AG20443 (cell line): ENCODE results near the gene MLPH.

Experiments used
- DNase-seq: peaks from one replicate; pipeline ENCODE4 v3.0.0; 2012; ENCODE audit warnings: low spot score, mixed read lengths

The MLPH gene, protein sequence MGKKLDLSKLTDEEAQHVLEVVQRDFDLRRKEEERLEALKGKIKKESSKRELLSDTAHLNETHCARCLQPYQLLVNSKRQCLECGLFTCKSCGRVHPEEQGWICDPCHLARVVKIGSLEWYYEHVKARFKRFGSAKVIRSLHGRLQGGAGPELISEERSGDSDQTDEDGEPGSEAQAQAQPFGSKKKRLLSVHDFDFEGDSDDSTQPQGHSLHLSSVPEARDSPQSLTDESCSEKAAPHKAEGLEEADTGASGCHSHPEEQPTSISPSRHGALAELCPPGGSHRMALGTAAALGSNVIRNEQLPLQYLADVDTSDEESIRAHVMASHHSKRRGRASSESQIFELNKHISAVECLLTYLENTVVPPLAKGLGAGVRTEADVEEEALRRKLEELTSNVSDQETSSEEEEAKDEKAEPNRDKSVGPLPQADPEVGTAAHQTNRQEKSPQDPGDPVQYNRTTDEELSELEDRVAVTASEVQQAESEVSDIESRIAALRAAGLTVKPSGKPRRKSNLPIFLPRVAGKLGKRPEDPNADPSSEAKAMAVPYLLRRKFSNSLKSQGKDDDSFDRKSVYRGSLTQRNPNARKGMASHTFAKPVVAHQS

DNA sequence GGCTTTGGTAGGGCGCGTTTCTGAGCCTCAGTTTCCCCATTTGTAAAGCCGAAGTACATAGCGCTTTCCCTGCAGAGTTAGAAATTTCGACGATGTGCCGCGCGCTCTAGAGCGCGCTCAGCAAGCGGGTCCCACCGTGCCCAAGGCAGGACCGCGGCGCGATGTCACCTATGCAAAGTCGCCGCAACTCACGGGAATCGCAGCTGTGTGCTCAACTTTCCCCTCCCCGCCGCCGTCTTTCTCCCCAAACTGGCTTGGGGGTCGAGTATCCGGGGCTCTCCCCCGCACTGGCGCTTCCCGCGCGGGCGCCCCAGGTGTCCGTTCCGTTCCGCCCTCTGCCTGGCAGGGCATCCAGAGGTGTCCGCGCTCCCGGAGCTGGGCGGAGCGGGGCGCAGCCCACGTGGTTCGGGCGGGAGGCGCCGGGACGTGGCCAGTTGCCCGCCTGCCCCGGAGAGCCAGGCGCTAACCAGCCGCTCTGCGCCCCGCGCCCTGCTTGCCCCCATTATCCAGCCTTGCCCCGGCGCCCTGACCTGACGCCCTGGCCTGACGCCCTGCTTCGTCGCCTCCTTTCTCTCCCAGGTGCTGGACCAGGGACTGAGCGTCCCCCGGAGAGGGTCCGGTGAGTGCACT, at the start of gene MLPH:
Gene MLPH, plus strand, starts transcription at position 433 of the 630 bp plus-strand sequence. CDS start 6,176 bp downstream, outside the sequence.
- DNase-seq: peak; percentile 78

GRCh38 chr2:237437566-237437965, 49.5 kb upstream of the MLPH start:
- DNase-seq: no peak

DNA sequence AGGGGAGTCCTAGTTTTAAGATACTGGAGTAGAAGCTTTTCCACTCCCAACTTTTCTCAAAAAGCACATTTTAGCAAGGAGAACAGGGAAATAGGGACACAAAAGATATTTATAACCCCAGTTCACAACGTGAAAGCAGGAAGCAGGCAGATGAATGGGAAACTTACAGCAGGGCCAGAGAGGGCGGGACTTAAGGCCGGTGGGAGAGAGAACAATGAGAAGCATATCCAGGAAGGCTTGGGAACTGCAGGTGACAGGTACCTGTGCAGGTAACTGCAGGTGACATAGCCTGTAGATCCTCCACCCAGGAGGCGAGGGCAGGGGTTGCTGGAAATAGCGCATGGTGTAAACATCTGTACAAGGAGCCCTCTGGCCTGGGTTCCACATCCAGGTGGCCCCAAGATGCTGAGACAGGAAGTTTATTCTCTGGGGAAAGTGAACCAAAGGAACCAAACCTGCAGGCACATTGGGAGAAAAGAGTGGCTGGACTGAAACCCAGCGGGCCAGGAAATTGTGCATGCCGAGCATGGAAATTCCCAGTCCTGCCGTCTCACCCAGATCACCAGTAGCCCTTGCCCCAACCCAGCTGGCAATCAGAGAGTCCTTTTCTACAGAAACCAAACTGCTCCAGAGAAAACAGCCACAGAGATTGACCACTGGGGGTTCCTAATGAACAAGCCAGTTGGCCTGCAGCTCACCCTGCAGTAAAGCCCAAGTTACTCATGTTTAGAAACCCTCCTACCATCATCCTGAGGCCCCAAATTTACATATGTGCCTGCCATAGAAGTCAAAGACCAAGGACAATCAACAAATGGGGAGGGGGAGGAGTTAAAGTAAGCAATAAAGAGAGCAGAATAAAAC, 48.7 kb upstream of the MLPH start:
- DNase-seq: no peak

DNA sequence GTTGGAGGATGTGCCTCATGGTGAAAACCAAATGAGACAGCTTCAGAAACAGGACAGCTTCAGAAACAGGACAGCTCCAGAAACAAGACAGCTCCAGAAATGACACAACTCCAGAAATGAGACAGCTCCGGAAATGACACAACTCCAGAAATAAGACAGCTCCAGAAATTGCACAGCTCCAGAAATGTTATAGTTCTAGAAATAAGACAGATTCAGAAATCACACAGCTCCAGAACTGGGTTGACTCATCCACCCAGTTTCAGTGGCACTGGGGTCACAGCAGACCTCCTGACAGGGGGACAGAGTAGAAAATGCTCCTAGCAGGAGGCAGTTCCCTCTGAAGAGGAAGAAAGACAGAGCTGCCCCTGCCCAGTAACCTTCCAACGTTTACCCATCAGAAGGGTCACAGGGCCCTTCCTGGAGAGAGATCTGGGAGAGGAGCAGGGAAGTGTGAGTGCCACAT, 46.2 kb upstream of the MLPH start:
- no peak for DNase-seq

GRCh38 chr2:237441605-237442274, 45.3 kb upstream of the MLPH start:
- DNase-seq: peak; percentile 73

- no peak for DNase-seq
These were observed 43.0 kb upstream of the MLPH start for GRCh38 chr2:237444071-237444470.

DNA sequence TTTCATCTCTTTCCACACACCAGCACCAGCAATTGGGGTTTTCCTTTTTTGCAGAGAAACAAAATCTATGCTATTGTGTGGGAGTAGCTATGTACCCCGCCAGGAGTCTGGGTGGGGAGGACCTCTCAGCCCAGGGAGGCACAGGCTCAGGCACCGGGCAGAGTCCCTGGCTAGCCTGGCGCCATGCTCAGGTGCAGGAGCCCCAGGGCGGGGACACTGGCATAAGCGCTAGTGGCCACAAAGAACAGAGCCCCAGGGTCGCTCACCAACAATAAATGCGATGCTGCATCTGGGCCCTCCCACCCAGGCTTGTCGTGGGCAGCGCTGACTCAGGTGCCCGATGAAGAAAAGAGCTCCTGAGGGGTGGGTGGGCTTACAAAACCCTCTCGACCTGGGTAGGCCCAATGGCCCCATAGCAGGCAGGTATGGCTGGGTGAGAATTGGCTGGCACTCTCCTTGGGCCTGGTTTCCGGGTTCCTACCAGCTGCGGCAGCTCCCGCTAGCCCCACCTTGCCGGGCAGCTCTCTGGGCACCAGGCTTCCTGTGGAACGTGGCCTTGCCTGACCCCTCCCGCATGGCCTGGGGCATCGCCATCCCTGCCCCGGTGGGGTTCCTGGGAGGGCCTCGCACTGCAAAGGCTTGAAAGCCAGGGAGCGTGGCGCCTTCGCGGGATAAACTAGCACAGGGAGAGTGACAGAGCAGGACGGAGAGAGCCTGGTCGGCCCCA, 41.3 kb upstream of the MLPH start:
- DNase-seq: no peak

DNA sequence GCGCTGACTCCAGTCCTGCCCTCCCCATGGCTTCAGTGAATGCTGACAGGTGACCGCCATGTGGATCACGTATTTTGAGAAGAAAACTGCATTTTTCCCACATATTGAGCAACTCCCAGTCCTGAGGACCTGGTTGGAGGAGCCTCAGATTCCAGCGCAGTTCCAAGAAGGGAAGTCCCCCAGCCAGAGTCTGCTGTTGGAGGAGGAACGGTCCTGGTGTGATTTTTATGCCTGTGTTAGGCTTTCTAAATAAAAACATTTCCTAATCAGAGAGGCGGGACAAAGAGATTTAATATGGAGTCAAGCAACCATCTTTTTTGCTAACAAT, 40.7 kb upstream of the MLPH start:
- no peak for DNase-seq

- no peak for DNase-seq
These were observed 39.6 kb upstream of the MLPH start for GRCh38 chr2:237447496-237447895.

GRCh38 chr2:237448171-237448570, 38.9 kb upstream of the MLPH start:
- DNase-seq: no peak

- no peak for DNase-seq
These were observed 38.4 kb upstream of the MLPH start for GRCh38 chr2:237448626-237449025.

GRCh38 chr2:237449193-237449881, 37.7 kb upstream of the MLPH start:
- no peak for DNase-seq

GRCh38 chr2:237450108-237450507, 36.9 kb upstream of the MLPH start:
- DNase-seq: no peak

- DNase-seq: no peak
These were observed 36.5 kb upstream of the MLPH start for GRCh38 chr2:237450583-237450982.

- DNase-seq: no peak
These were observed 35.2 kb upstream of the MLPH start for GRCh38 chr2:237451643-237452469.

DNA sequence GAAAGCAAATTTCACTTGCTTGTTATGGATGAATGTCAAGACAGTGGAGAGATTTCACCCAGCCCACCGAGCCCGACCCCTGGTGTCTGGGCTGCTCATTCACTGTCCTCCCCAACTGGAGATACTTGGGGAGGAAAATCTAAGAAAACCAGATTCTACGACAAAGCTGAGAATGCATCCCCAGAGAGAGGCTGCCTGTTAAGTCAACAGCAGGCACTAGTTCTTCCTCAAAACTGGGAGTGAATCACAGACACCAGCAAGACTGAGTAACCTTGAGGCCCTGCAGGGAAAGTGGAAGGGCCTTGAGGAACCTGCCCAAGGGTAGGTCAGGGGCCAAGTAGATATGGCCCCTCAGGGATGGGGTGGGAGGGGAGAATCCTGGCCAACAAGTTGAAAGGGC, 34.2 kb upstream of the MLPH start:
- DNase-seq: no peak

DNA sequence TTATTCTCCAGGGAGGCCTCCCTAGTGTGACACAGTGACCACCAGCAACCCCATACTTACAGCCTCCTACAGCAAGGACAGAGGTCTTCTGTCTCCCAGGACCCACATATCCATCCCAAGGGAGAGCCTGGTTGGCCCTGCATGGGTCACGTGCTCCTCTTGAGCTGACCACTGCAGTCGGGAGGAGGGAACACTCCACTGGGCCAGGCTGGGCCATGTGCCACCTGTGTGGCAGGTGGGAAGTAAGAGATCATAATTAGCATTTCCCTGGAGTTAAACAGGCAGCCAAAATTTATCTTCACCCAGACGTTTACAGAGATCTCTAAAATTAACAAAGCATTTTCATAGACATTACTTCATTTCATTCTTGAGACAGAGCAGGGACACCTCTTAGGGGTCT, 33.4 kb upstream of the MLPH start:
- no peak for DNase-seq

DNA sequence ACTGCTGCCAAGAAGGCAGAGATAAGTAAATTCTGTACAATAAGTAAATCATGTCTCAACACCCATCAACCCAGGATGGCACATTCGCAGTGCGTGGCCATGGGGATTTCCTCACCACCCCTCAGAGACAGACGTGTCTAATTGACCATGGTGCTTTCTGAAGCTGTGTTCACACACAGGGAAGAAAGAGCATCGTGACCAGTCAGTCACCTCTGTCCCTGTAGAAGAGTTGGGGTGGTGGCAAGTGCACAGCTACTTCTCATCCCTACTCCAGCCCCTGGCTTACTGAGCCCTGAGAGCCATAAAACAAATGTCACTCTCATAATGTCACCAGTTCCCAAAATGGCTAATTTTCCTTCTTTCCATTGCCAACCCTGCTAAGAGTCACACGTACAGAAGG, 31.3 kb upstream of the MLPH start:
- no peak for DNase-seq

GRCh38 chr2:237456200-237456843, 30.7 kb upstream of the MLPH start:
- DNase-seq: peak; percentile 85
